Naive B cell (primary cell): ENCODE results near the gene ANKRD30A. TPM values are rescaled to one million over a fixed set of nuclear protein-coding genes. Genes with fewer than 3 reads are reported as not detected.
"Not testable (repeated sequence)": the region's sequence is repeated elsewhere in the genome, so short reads cannot be mapped to it uniquely, and the experiment has no call there.

Experiments
- ATAC-seq, 2 donors: fragments of 150-1000 bp; cut with Tn5 transposase; 2 replicates each; pipeline ENCODE4 v1.10.0; 2021; ENCODE audit warnings: low read depth in 2 of 2, mild to moderate bottlenecking in 2 of 2, moderate library complexity in 2 of 2
- DNase-seq: peaks from one replicate; pipeline ENCODE4 v3.0.0; 2022
- H3K27ac Mint-ChIP-seq, 6 donors: one replicate each; pipeline ENCODE4 v1.8.0; 2020 to 2022; ENCODE audit warnings: mild to moderate bottlenecking in 6 of 6, mixed read lengths in 6 of 6, moderate library complexity in 5 of 6, inconsistent platforms in 2 of 6
- H3K27me3 Mint-ChIP-seq, 3 donors: one replicate each; pipeline ENCODE4 v1.8.0; 2021 to 2022; ENCODE audit warnings: mixed read lengths in 3 of 3, mild to moderate bottlenecking in 1 of 3
- H3K36me3 Mint-ChIP-seq, 2 donors: one replicate each; pipeline ENCODE4 v1.8.0; 2020 to 2022; ENCODE audit warnings: mixed read lengths in 2 of 2, inconsistent platforms in 1 of 2, mild to moderate bottlenecking in 1 of 2
- H3K4me1 Mint-ChIP-seq, 3 donors: one replicate each; pipeline ENCODE4 v1.8.0; 2020 to 2022; ENCODE audit warnings: mixed read lengths in 3 of 3, inconsistent platforms in 1 of 3, mild to moderate bottlenecking in 1 of 3, moderate library complexity in 1 of 3
- H3K4me3 Mint-ChIP-seq, 8 donors: one replicate each; pipeline ENCODE4 v1.8.0; 2020 to 2022; ENCODE audit warnings: mild to moderate bottlenecking in 8 of 8, mixed read lengths in 8 of 8, moderate library complexity in 8 of 8, inconsistent platforms in 2 of 8
- H3K9me3 Mint-ChIP-seq, 7 donors: one replicate each; pipeline ENCODE4 v1.8.0; 2020 to 2022; ENCODE audit warnings: mixed read lengths in 7 of 7, mild to moderate bottlenecking in 5 of 7, inconsistent platforms in 2 of 7, moderate library complexity in 1 of 7
- polyA plus RNA-seq, 6 donors: library from polyadenylated mRNA; unstranded; fragments of 300-500 nt; fragmentation: Illumina TruSeq; gene quantifications; one replicate each; pipeline ENCODE4 v1.2.3, GENCODE V29; 2021; ENCODE audit warnings: low read depth in 6 of 6

The ANKRD30A gene, protein sequence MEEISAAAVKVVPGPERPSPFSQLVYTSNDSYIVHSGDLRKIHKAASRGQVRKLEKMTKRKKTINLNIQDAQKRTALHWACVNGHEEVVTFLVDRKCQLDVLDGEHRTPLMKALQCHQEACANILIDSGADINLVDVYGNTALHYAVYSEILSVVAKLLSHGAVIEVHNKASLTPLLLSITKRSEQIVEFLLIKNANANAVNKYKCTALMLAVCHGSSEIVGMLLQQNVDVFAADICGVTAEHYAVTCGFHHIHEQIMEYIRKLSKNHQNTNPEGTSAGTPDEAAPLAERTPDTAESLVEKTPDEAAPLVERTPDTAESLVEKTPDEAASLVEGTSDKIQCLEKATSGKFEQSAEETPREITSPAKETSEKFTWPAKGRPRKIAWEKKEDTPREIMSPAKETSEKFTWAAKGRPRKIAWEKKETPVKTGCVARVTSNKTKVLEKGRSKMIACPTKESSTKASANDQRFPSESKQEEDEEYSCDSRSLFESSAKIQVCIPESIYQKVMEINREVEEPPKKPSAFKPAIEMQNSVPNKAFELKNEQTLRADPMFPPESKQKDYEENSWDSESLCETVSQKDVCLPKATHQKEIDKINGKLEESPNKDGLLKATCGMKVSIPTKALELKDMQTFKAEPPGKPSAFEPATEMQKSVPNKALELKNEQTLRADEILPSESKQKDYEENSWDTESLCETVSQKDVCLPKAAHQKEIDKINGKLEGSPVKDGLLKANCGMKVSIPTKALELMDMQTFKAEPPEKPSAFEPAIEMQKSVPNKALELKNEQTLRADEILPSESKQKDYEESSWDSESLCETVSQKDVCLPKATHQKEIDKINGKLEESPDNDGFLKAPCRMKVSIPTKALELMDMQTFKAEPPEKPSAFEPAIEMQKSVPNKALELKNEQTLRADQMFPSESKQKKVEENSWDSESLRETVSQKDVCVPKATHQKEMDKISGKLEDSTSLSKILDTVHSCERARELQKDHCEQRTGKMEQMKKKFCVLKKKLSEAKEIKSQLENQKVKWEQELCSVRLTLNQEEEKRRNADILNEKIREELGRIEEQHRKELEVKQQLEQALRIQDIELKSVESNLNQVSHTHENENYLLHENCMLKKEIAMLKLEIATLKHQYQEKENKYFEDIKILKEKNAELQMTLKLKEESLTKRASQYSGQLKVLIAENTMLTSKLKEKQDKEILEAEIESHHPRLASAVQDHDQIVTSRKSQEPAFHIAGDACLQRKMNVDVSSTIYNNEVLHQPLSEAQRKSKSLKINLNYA (N-terminal part only)
- not detected for polyA plus RNA-seq

DNA sequence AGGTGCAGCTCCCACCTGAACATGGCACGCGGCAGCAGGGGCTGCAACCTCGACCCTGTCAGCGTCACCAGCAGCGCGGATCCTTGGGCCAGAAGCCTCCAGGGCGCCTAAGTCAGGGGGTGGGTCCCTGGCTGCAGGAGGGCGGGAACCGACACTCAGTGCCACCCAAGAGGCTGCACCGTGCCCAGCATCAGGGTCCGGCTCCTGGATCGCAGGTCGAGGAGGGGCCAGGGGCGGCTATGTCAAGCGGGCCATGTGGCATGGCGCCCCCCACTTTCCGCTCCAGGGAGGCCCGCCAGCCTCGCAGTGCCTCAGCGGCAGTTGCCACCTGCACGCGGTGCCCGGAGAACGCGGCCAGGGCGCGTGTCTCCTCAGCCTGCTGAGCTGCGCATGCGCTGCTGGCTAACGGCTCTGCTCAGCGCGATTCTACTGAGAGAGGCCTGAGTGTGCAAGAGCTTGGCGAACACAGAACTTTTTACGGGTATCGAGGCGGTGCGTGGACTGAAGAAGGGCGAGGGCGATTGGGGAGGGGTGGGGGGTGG, at the start of gene ANKRD30A:
Gene ANKRD30A, plus strand, starts transcription at position 408 of the 542 bp plus-strand sequence. CDS start 190 bp downstream, outside the sequence.
- Mint-ChIP-seq H3K9me3 (peaks cover 0 to 6% (median 0%) of the 10 kb centered on the region in 7 donors), H3K4me3 (no peak within 1 kb of the TSS), H3K4me1 (no peaks in the 10 kb centered on the region)

DNA sequence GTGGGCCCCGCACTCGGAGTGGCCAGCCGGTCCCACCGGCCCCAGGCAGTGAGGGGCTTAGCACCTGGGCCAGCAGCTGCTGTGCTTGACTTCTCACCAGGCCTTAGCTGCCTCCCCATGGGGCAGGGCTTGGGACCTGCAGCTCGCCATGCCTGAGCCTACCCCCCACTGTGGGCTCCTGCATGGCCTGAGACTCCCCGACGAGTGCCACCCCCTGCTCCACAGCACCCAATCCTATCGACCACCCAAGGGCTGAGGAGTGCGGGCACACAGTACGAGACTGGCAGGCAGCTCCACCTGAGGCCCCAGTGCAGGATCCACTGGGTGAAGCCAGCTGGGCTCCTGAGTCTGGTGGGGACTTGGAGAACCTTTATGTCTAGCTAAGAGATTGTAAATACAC, 49.3 kb upstream of the ANKRD30A start:
- H3K4me1 Mint-ChIP-seq, ATAC-seq, H3K27me3 Mint-ChIP-seq, H3K27ac Mint-ChIP-seq, H3K4me3 Mint-ChIP-seq, H3K36me3 Mint-ChIP-seq, DNase-seq: not testable (repeated sequence)
- peaks cover 0 to 19% (median 3%) of the 10 kb centered on the region in 7 donors for H3K9me3 Mint-ChIP-seq

More for the DNA sequence above, at the start of gene ANKRD30A:
- no peaks in the 10 kb centered on the region for H3K27me3 Mint-ChIP-seq
- H3K27ac Mint-ChIP-seq, result no peak within 1 kb of the TSS
- no peak for DNase-seq
- no peak for ATAC-seq
- H3K36me3 Mint-ChIP-seq, result no peaks in the 10 kb centered on the region

GRCh38 chr10:37095792-37096573, 29.4 kb upstream of the ANKRD30A start:
- Mint-ChIP-seq H3K27me3 (no peaks in the 10 kb centered on the region), H3K36me3 (no peaks in the 10 kb centered on the region), H3K4me3 (no peak overlapping the region), H3K9me3 (peaks cover 2 to 26% (median 17%) of the 10 kb centered on the region in 7 donors), H3K27ac (no peak overlapping the region), H3K4me1 (no peaks in the 10 kb centered on the region)
- no peak for ATAC-seq
- no peak for DNase-seq

- Mint-ChIP-seq H3K27ac (no peak overlapping the region), H3K4me3 (no peak overlapping the region), H3K4me1 (no peaks in the 10 kb centered on the region), H3K36me3 (no peaks in the 10 kb centered on the region), H3K27me3 (no peaks in the 10 kb centered on the region), H3K9me3 (peaks cover 0 to 22% (median 9%) of the 10 kb centered on the region in 7 donors)
- ATAC-seq (no peak), DNase-seq (no peak)
These were observed 24.1 kb upstream of the ANKRD30A start for GRCh38 chr10:37101261-37101660.

DNA sequence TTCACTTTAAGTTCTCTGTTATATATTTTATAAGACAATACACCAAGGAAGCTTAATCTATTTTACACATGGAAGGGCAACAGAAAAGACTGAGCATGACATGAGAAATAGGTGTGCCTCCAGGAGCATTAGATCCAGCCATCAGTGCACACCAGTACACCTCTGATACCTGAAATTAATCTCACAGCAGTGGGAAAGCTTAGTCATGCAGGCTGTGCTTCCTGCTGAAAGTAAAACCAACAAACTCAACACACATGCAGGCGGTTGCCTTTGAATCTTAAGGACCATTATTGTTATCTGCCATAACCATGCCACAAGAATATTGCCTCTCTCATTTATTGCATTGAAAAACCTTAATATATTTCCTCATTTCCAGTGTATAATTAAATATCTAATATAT, 16.4 kb upstream of the ANKRD30A start:
- ATAC-seq (no peak), DNase-seq (no peak)
- H3K36me3 Mint-ChIP-seq, result no peaks in the 10 kb centered on the region
- no peaks in the 10 kb centered on the region for H3K27me3 Mint-ChIP-seq
- peaks cover 0 to 29% (median 7%) of the 10 kb centered on the region in 7 donors for H3K9me3 Mint-ChIP-seq
- H3K4me1 Mint-ChIP-seq, result no peaks in the 10 kb centered on the region
- H3K27ac Mint-ChIP-seq, result no peak overlapping the region
- H3K4me3 Mint-ChIP-seq, result no peak overlapping the region

DNA sequence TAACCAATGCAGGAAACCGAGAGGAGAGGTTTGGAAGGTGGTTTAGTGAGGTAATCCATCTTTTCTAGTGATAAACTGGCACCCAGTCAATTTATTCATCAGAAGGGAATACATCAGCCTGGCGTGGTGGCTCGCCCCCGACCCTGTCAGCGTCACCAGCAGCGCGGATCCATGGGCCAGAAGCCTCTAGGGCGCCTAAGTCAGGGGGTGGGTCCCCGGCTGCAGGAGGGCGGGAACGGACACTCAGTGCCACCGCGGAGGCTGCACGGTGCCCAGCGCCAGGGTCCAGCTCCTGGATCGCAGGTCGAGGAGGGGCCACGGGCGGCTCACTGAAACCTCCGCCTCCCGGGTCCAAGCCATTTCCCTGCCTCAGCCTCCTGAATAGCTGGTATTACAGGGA, 866 bp upstream of the ANKRD30A start:
- no peaks in the 10 kb centered on the region for H3K36me3 Mint-ChIP-seq
- no peaks in the 10 kb centered on the region for H3K27me3 Mint-ChIP-seq

DNA sequence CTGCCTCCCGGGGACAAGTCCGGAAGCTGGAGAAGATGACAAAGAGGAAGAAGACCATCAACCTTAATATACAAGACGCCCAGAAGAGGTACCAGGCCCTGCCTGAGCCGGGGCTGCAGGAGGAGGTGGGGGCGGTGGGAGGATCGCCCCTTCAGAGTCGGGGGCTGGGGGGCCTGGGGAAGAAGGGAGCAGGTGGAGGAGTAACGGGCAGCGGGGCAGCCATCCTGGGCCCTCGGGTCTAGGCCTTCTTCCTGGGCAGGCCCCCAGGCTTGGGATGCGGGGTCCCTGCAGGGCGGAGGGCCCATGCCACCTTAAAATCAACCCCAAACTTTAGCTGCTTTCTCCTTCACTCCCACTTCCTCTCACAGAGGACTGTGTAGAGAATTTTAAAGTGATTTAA, 523 bp downstream of the ANKRD30A start:
- Mint-ChIP-seq H3K36me3 (no peaks in the 10 kb centered on the region), H3K4me1 (no peaks in the 10 kb centered on the region), H3K9me3 (peaks cover 0 to 6% (median 0%) of the 10 kb centered on the region in 7 donors), H3K4me3 (no peak overlapping the region), H3K27ac (no peak overlapping the region), H3K27me3 (no peaks in the 10 kb centered on the region)
- no peak for DNase-seq
- no peak for ATAC-seq

More for the DNA sequence above, 866 bp upstream of the ANKRD30A start:
- DNase-seq (no peak), ATAC-seq (no peak)
- no peak overlapping the region for H3K27ac Mint-ChIP-seq
- H3K9me3 Mint-ChIP-seq, result peaks cover 0 to 6% (median 2%) of the 10 kb centered on the region in 7 donors
- H3K4me1 Mint-ChIP-seq, result no peaks in the 10 kb centered on the region
- H3K4me3 Mint-ChIP-seq, result no peak overlapping the region

- Mint-ChIP-seq H3K9me3 (peaks cover 1 to 20% (median 6%) of the 10 kb centered on the region in 7 donors), H3K27me3 (no peaks in the 10 kb centered on the region), H3K4me3 (no peak overlapping the region), H3K36me3 (no peaks in the 10 kb centered on the region), H3K4me1 (no peaks in the 10 kb centered on the region), H3K27ac (no peak overlapping the region)
- ATAC-seq, result no peak
- DNase-seq, result no peak
These were observed 21.0 kb downstream of the ANKRD30A start for GRCh38 chr10:37146443-37146842.

GRCh38 chr10:37162430-37162829, 37.0 kb downstream of the ANKRD30A start:
- H3K27ac Mint-ChIP-seq, ATAC-seq, H3K4me3 Mint-ChIP-seq, DNase-seq, H3K4me1 Mint-ChIP-seq, H3K36me3 Mint-ChIP-seq, H3K27me3 Mint-ChIP-seq: not testable (repeated sequence)
- peaks cover 0 to 13% (median 3%) of the 10 kb centered on the region in 7 donors for H3K9me3 Mint-ChIP-seq

GRCh38 chr10:37171945-37172344, 46.5 kb downstream of the ANKRD30A start:
- not testable (repeated sequence) for H3K4me3 Mint-ChIP-seq, H3K4me1 Mint-ChIP-seq, H3K27ac Mint-ChIP-seq, ATAC-seq, H3K27me3 Mint-ChIP-seq, H3K36me3 Mint-ChIP-seq, DNase-seq, H3K9me3 Mint-ChIP-seq

DNA sequence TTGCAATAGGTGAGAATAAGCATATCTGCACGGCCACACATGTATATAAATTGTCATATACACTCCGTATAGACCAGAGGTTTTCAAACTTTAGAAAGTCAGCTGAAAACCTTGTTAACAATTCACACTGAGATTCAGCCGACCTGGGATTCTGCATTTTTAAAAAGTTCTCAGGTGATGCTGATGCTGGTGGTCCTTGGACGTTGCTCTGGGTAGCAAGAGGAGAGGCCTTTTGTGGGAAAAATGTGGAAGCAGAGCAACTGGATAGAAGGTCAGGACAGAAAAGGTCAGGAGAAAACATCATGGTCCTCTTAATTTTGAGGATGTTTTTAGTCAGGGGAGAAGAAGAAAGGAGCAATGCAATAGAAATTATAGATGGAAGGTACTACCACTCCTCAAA, 52.9 kb downstream of the ANKRD30A start:
- not testable (repeated sequence) for H3K27ac Mint-ChIP-seq, H3K27me3 Mint-ChIP-seq, H3K4me1 Mint-ChIP-seq, ATAC-seq, DNase-seq, H3K36me3 Mint-ChIP-seq, H3K9me3 Mint-ChIP-seq
- peak overlapping the region in 1 of 8 donors; percentile 29 for H3K4me3 Mint-ChIP-seq

DNA sequence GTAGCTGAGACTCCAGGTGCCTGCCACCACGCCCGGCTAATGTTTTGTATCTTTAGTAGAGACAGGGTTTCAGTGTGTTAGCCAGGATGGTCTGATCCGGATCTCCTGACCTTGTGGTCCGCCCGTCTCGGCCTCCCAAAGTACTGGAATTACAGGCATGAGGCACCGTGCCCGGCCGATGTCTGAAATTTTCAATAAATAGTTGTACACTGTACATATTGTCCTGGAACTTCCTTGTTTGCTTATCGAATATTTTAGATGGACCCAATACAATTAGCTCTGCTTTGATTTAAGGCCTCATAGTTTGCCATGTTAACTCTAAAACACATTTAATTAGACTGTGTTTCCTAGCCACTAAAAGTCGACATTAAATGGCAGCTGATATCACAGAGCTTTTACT, 57.3 kb downstream of the ANKRD30A start:
- H3K36me3 Mint-ChIP-seq, H3K27ac Mint-ChIP-seq, H3K4me3 Mint-ChIP-seq, H3K4me1 Mint-ChIP-seq, H3K27me3 Mint-ChIP-seq, ATAC-seq, H3K9me3 Mint-ChIP-seq, DNase-seq: not testable (repeated sequence)
